Trophoblast cell (in vitro differentiated cells and primary cell): Measurements from ENCODE around the gene MRPS2.
A peak's percentile ranks its signal among the peaks of the same experiment; 100 is the strongest.

ENCODE experiments used
- DNase-seq, 2 donors: peaks; one replicate each; pipeline ENCODE4 v3.0.0-alpha.2; 2016
- H2AFZ ChIP-seq: 2 replicates; pipeline ENCODE4 v1.6.1; 2013; ENCODE audit warnings: low read length, moderate library complexity, mild to moderate bottlenecking; ENCODE audit not compliant: insufficient read depth, poor library complexity
- H2AK5ac ChIP-seq: 2 replicates; pipeline ENCODE4 v1.6.1; 2013; ENCODE audit warnings: mild to moderate bottlenecking, low read length
- H2BK120ac ChIP-seq: 2 replicates; pipeline ENCODE4 v1.6.1; 2013; ENCODE audit warnings: low read length, mild to moderate bottlenecking, moderate library complexity; ENCODE audit not compliant: insufficient read depth, poor library complexity
- H2BK12ac ChIP-seq: 2 replicates; pipeline ENCODE4 v1.6.1; 2013; ENCODE audit warnings: mild to moderate bottlenecking, low read length, moderate library complexity
- H2BK5ac ChIP-seq: 2 replicates; pipeline ENCODE4 v1.6.1; 2013; ENCODE audit warnings: low read length, low read depth, moderate library complexity, mild to moderate bottlenecking; ENCODE audit not compliant: poor library complexity
- H3K14ac ChIP-seq: 2 replicates; pipeline ENCODE4 v1.6.1; 2013; ENCODE audit warnings: mild to moderate bottlenecking, low read length
- H3K18ac ChIP-seq: 2 replicates; pipeline ENCODE4 v1.6.1; 2013; ENCODE audit warnings: mild to moderate bottlenecking, low read length
- H3K23ac ChIP-seq: 2 replicates; pipeline ENCODE4 v1.6.1; 2013; ENCODE audit warnings: low read length
- H3K27ac ChIP-seq: 2 replicates; pipeline ENCODE4 v1.5.1; 2013; ENCODE audit warnings: low read depth, mild to moderate bottlenecking, inconsistent platforms, low read length, moderate library complexity
- H3K27me3 ChIP-seq: 2 replicates; pipeline ENCODE4 v1.6.1; 2013; ENCODE audit warnings: inconsistent platforms, mild to moderate bottlenecking, low read length, moderate library complexity; ENCODE audit not compliant: insufficient read depth
- H3K36me3 ChIP-seq, 2 experiments: 1 replicate in 1 of 2; 2 replicates in 1 of 2; pipeline ENCODE4 v1.6.1; 2013; ENCODE audit warnings: low read length in 2 of 2, mild to moderate bottlenecking in 2 of 2, moderate library complexity in 1 of 2; ENCODE audit not compliant: insufficient read depth in 2 of 2, control insufficient read depth in 1 of 2
- H3K4ac ChIP-seq: 2 replicates; pipeline ENCODE4 v1.6.1; 2013; ENCODE audit warnings: low read depth, mild to moderate bottlenecking, low read length, moderate library complexity
- H3K4me1 ChIP-seq, 2 experiments: 1 replicate in 1 of 2; 2 replicates in 1 of 2; pipeline ENCODE4 v1.6.1; 2013; ENCODE audit warnings: low read length in 2 of 2, mild to moderate bottlenecking in 2 of 2, moderate library complexity in 1 of 2; ENCODE audit not compliant: insufficient read depth in 2 of 2, control insufficient read depth in 1 of 2
- H3K4me2 ChIP-seq: 2 replicates; pipeline ENCODE4 v1.6.1; 2013; ENCODE audit warnings: inconsistent platforms, mild to moderate bottlenecking, low read length, moderate library complexity
- H3K4me3 ChIP-seq: 2 replicates; pipeline ENCODE4 v1.5.1; 2013; ENCODE audit warnings: mild to moderate bottlenecking, low read depth, low read length, inconsistent platforms
- H3K79me1 ChIP-seq: one replicate; pipeline ENCODE4 v1.6.1; 2013; ENCODE audit warnings: low read length
- H3K79me2 ChIP-seq: 2 replicates; pipeline ENCODE4 v1.6.1; 2013; ENCODE audit warnings: low read length, mild to moderate bottlenecking; ENCODE audit not compliant: control insufficient read depth, insufficient read depth, poor library complexity
- H3K9ac ChIP-seq: 2 replicates; pipeline ENCODE4 v1.6.1; 2013; ENCODE audit warnings: mild to moderate bottlenecking, low read length
- H3K9me3 ChIP-seq: 2 replicates; pipeline ENCODE4 v1.6.1; 2013; ENCODE audit warnings: low read depth, mild to moderate bottlenecking, control low read depth, inconsistent platforms, low read length; ENCODE audit not compliant: insufficient read depth
- H4K12ac ChIP-seq: 2 replicates; pipeline ENCODE4 v1.6.1; 2013; ENCODE audit warnings: low read depth, mild to moderate bottlenecking, low read length, moderate library complexity
- H4K8ac ChIP-seq: 2 replicates; pipeline ENCODE4 v1.6.1; 2013; ENCODE audit warnings: low read depth, mild to moderate bottlenecking, low read length, moderate library complexity
- H4K91ac ChIP-seq: one replicate; pipeline ENCODE4 v1.6.1; 2013; ENCODE audit warnings: low read depth, mild to moderate bottlenecking, low read length, moderate library complexity
- WGBS: extraction: QIAGEN DNeasy Blood & Tissue Kit; methylation state at CpG from one replicate; pipeline ENCODE4 v1.1.7; 2013; ENCODE audit warnings: missing lambda C conversion rate; ENCODE audit not compliant: insufficient read length, insufficient coverage; ENCODE audit errors: extremely low coverage; 5-methylcytosine and 5-hydroxymethylcytosine counted together

MRPS2 gene

DNA sequence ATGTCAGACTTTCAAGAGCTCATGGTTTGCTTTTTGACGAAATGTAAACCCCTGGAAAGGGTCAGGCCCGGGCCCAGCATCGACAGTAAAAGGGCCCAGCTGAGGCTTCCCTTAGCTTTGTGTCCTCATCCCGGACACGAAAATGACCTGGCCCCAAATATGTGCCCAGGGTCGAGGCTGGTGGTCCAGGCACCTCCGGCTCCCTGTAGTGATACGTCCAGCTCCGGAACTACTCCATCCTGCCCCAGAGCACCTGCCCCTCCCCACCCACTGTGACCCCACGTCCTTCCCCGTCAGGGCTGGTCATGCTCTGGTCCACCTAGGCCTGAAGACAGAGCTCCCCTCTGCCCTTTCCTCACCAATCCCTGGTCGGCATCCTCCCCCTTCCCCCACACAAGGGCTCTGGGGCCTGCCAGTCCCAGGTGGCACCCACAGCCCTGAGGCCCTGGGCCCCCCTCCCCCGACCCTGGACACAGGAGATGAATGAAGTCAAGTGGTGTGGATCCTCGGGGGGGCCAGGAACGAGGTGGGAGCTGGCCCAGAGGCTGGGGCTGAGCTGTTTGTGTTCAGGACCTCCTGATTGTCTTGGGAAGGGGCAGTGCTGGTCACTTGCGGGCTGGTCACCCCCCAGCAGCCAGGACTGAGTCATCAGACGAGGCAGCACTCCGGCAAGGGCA lies 51.7 kb downstream of the MRPS2 start:
- H3K4me1 ChIP-seq, result no peaks in the 10 kb centered on the region
- no peak overlapping the region for H2BK120ac ChIP-seq
- H4K91ac ChIP-seq, result peak overlapping the region; percentile 37
- no CpG with 5 or more reads among the region's 18 CpGs for WGBS
- DNase-seq, result no peak
- H3K79me1 ChIP-seq, result no peaks in the 10 kb centered on the region
- H3K18ac ChIP-seq, result no peak overlapping the region
- no peak overlapping the region for H4K8ac ChIP-seq
- no peak overlapping the region for H3K23ac ChIP-seq
- H3K4ac ChIP-seq, result no peak overlapping the region
- H2AFZ ChIP-seq, result no peak overlapping the region
- H3K27me3 ChIP-seq, result no peaks in the 10 kb centered on the region
- H2BK5ac ChIP-seq, result no peak overlapping the region
- H3K9me3 ChIP-seq, result peaks cover 3% of the 10 kb centered on the region
- peak overlapping the region; percentile 64 for H2AK5ac ChIP-seq
- H3K9ac ChIP-seq, result no peak overlapping the region
- peak overlapping the region; percentile 44 for H3K14ac ChIP-seq
- H3K4me2 ChIP-seq, result no peak overlapping the region
- H4K12ac ChIP-seq, result no peak overlapping the region
- H3K79me2 ChIP-seq, result no peaks in the 10 kb centered on the region
- peak overlapping the region; percentile 29 for H2BK12ac ChIP-seq
- no peaks in the 10 kb centered on the region for H3K36me3 ChIP-seq
- no peak overlapping the region for H3K4me3 ChIP-seq
- H3K27ac ChIP-seq, result no peak overlapping the region

- Histone ChIP-seq H2BK5ac (no peak overlapping the region), H3K18ac (no peak overlapping the region), H3K9me3 (peaks cover 3% of the 10 kb centered on the region), H4K91ac (no peak overlapping the region), H4K12ac (no peak overlapping the region), H3K4me2 (no peak overlapping the region), H3K79me1 (no peaks in the 10 kb centered on the region), H3K27ac (no peak overlapping the region), H3K9ac (no peak overlapping the region), H3K79me2 (no peaks in the 10 kb centered on the region), H3K23ac (no peak overlapping the region), H4K8ac (no peak overlapping the region), H3K27me3 (no peaks in the 10 kb centered on the region), H3K14ac (peak overlapping the region; percentile 44), H3K4me1 (no peaks in the 10 kb centered on the region), H2BK120ac (no peak overlapping the region), H3K36me3 (no peaks in the 10 kb centered on the region), H2AK5ac (peak overlapping the region; percentile 64), H2BK12ac (no peak overlapping the region), H2AFZ (no peak overlapping the region), H3K4ac (no peak overlapping the region), H3K4me3 (no peak overlapping the region)
- no CpG with 5 or more reads among the region's 19 CpGs for WGBS
- DNase-seq, result no peak
These were observed 52.3 kb downstream of the MRPS2 start for GRCh38 chr9:135552698-135553171.
